H1 (cell line): Measurements from ENCODE around the gene MEGF11. TPM values are rescaled to one million over a fixed set of nuclear protein-coding genes. Genes with fewer than 3 reads are reported as not detected.

Experiments used
- CTCF ChIA-PET: fragments of 300-600 bp; sonication (Branson Sonifier 250); formaldehyde crosslinking; loops from one replicate; lab custom pipeline; 2021; ENCODE audit not compliant: partially characterized antibody; lab: Charles Lee
- POLR2A ChIA-PET: fragments of 300-600 bp; sonication (Branson Sonifier 250); formaldehyde crosslinking; loops from one replicate; lab custom pipeline; 2021; ENCODE audit warnings: inconsistent platforms; ENCODE audit not compliant: partially characterized antibody; lab: Charles Lee
- DNase-seq, 2 experiments: peaks; one replicate each; pipeline versions ENCODE4 v3.0.0 to v3.0.0-alpha.2; 2010 to 2022; ENCODE audit warnings: low spot score in 2 of 2, low read depth in 1 of 2, mixed read lengths in 1 of 2
- FAIRE-seq: peaks from 2 replicates; lab custom pipeline; 2011; peaks lifted over from hg19 to GRCh38; lab: Jason Lieb, UNC
- H2AFZ ChIP-seq: 2 replicates; pipeline ENCODE4 v1.8.1; 2012; ENCODE audit warnings: low read length, inconsistent platforms
- H2AK5ac ChIP-seq: 2 replicates; pipeline ENCODE4 v1.6.1; 2013; ENCODE audit warnings: low read depth, low read length
- H2BK120ac ChIP-seq: replicated peaks from 2 replicates; pipeline ENCODE3; 2013; ENCODE audit warnings: low read depth, low read length, inconsistent platforms
- H2BK12ac ChIP-seq: 2 replicates; pipeline ENCODE4 v1.6.1; 2013; ENCODE audit warnings: low read depth, low read length
- H2BK15ac ChIP-seq: 2 replicates; pipeline ENCODE4 v1.6.1; 2013; ENCODE audit warnings: low read length
- H2BK20ac ChIP-seq: 2 replicates; pipeline ENCODE4 v1.6.1; 2013; ENCODE audit warnings: low read length
- H2BK5ac ChIP-seq: 2 replicates; pipeline ENCODE4 v1.6.1; 2013; ENCODE audit warnings: low read depth, low read length
- H3K14ac ChIP-seq: 2 replicates; pipeline ENCODE4 v1.6.1; 2013; ENCODE audit warnings: inconsistent platforms; ENCODE audit not compliant: insufficient read length
- H3K18ac ChIP-seq: 2 replicates; pipeline ENCODE4 v1.6.1; 2013; ENCODE audit warnings: low read length; ENCODE audit errors: extremely low read depth
- H3K23ac ChIP-seq: 2 replicates; pipeline ENCODE4 v1.6.1; 2013; ENCODE audit warnings: inconsistent platforms; ENCODE audit not compliant: insufficient read length
- H3K23me2 ChIP-seq: 2 replicates; pipeline ENCODE4 v1.6.1; 2013; ENCODE audit warnings: low read depth, low read length
- H3K27ac ChIP-seq: 2 replicates; pipeline ENCODE4 v1.6.1; 2011; ENCODE audit warnings: low read depth, low read length, inconsistent platforms
- H3K27me3 ChIP-seq, 4 experiments: replicated peaks in 1 of 4; 1 replicate in 1 of 4; 2 replicates in 3 of 4; pipeline versions ENCODE4 v1.6.1 to v1.8.1; 2011 to 2013; ENCODE audit warnings: low read length in 3 of 4, mild to moderate bottlenecking in 3 of 4, inconsistent platforms in 2 of 4, mixed read lengths in 2 of 4, moderate library complexity in 1 of 4; ENCODE audit not compliant: control insufficient read depth in 3 of 4, insufficient read depth in 3 of 4; ENCODE audit errors: extremely low read depth in 1 of 4
- H3K36me3 ChIP-seq, 4 experiments: 2 replicates each; pipeline versions ENCODE4 v1.6.1 to v1.8.1; 2011 to 2013; ENCODE audit warnings: mild to moderate bottlenecking in 4 of 4, low read length in 3 of 4, moderate library complexity in 2 of 4, control low read depth in 1 of 4, inconsistent platforms in 1 of 4; ENCODE audit not compliant: insufficient read depth in 4 of 4, control insufficient read depth in 2 of 4
- H3K4ac ChIP-seq: replicated peaks from 2 replicates; pipeline ENCODE3; 2013; ENCODE audit warnings: low read length, low read depth, mixed read lengths, inconsistent platforms; ENCODE audit not compliant: insufficient read length
- H3K4me1 ChIP-seq, 4 experiments: replicated peaks in 1 of 4; 1 replicate in 1 of 4; 2 replicates in 3 of 4; pipeline versions ENCODE4 v1.6.1 to v1.8.1; 2011 to 2013; ENCODE audit warnings: low read length in 3 of 4, inconsistent platforms in 2 of 4, mixed read lengths in 1 of 4; ENCODE audit not compliant: insufficient read depth in 4 of 4, control insufficient read depth in 3 of 4
- H3K4me2 ChIP-seq, 2 experiments: 2 replicates each; pipeline versions ENCODE4 v1.6.1 to v1.8.1; 2011 to 2013; ENCODE audit warnings: low read depth in 2 of 2, low read length in 2 of 2, control low read depth in 1 of 2, inconsistent platforms in 1 of 2, mild to moderate bottlenecking in 1 of 2; ENCODE audit not compliant: insufficient read depth in 1 of 2
- H3K4me3 ChIP-seq, 4 experiments: fragments of 200-600, 300-600 bp in 1 of 4; sonication (generic), shearing (Covaris generic), sonication (Bioruptor Twin) in 1 of 4; 2 replicates each; pipeline versions ENCODE4 v1.5.1 to v1.8.1; 2011 to 2016; ENCODE audit warnings: low read length in 4 of 4, low read depth in 3 of 4, control low read depth in 2 of 4, inconsistent platforms in 2 of 4, mild to moderate bottlenecking in 2 of 4, mixed read lengths in 1 of 4, moderate library complexity in 1 of 4; ENCODE audit not compliant: insufficient read depth in 2 of 4; ENCODE audit errors: extremely low read depth in 1 of 4
- H3K56ac ChIP-seq: replicated peaks from 2 replicates; pipeline ENCODE3; 2013; ENCODE audit warnings: low read depth, mild to moderate bottlenecking, mixed read lengths, low read length, inconsistent platforms; ENCODE audit not compliant: insufficient read length
- H3K79me1 ChIP-seq: 2 replicates; pipeline ENCODE4 v1.6.1; 2013; ENCODE audit warnings: low read depth, low read length, control low read depth
- H3K79me2 ChIP-seq, 2 experiments: 2 replicates each; pipeline versions ENCODE4 v1.6.1 to v1.8.1; 2012 to 2013; ENCODE audit warnings: low read length in 2 of 2, mild to moderate bottlenecking in 2 of 2, inconsistent platforms in 1 of 2; ENCODE audit not compliant: insufficient read depth in 2 of 2, control insufficient read depth in 1 of 2
- H3K9ac ChIP-seq, 4 experiments: replicated peaks in 1 of 4; 1 replicate in 1 of 4; 2 replicates in 3 of 4; pipeline versions ENCODE4 v1.6.1 to v1.8.1; 2011 to 2013; ENCODE audit warnings: low read depth in 3 of 4, low read length in 3 of 4, control low read depth in 2 of 4, mild to moderate bottlenecking in 2 of 4, moderate library complexity in 2 of 4, inconsistent platforms in 1 of 4; ENCODE audit errors: extremely low read depth in 1 of 4
- H3K9me3 ChIP-seq, 2 experiments: 2 replicates each; pipeline versions ENCODE4 v1.6.1 to v1.8.1; 2012 to 2013; ENCODE audit warnings: mild to moderate bottlenecking in 2 of 2, moderate library complexity in 2 of 2, control low read depth in 1 of 2, inconsistent platforms in 1 of 2, low read depth in 1 of 2, low read length in 1 of 2, mixed read lengths in 1 of 2; ENCODE audit not compliant: insufficient read depth in 2 of 2
- H4K20me1 ChIP-seq, 2 experiments: replicated peaks in 1 of 2; 2 replicates each; pipeline versions ENCODE3 to v1.8.1; 2011 to 2013; ENCODE audit warnings: inconsistent platforms in 2 of 2, low read length in 2 of 2, mild to moderate bottlenecking in 1 of 2; ENCODE audit not compliant: insufficient read depth in 2 of 2, control insufficient read depth in 1 of 2
- H4K5ac ChIP-seq: 2 replicates; pipeline ENCODE4 v1.6.1; 2013; ENCODE audit warnings: low read length, low read depth, mixed read lengths, inconsistent platforms; ENCODE audit not compliant: insufficient read length
- H4K8ac ChIP-seq: 2 replicates; pipeline ENCODE4 v1.8.0; 2013; ENCODE audit warnings: mild to moderate bottlenecking, moderate library complexity, low read length, inconsistent platforms; ENCODE audit not compliant: insufficient read depth; ENCODE audit errors: extremely low read depth
- H4K91ac ChIP-seq: replicated peaks from 2 replicates; pipeline ENCODE3; 2013; ENCODE audit warnings: low read length, mixed read lengths, inconsistent platforms; ENCODE audit not compliant: insufficient read length
- ASH2L ChIP-seq: fragments of 200-600, 300-600 bp; sonication (generic); IDR thresholded peaks from one replicate; pipeline ENCODE4 v1.7.1; 2017; ENCODE audit warnings: low read length
- CBX5 ChIP-seq: fragments of 300-800, 300-1000 bp; sonication (generic); IDR thresholded peaks from 2 replicates; pipeline ENCODE4 v1.7.1; 2016; ENCODE audit warnings: antibody characterized with exemption, low read length, low read depth
- HDAC2 ChIP-seq, 2 experiments: fragments of 300-600 bp in 1 of 2; sonication (generic) in 1 of 2; IDR thresholded peaks; 2 replicates each; pipeline ENCODE4 v1.6.1; 2011 to 2012; ENCODE audit warnings: low read depth in 2 of 2, low read length in 2 of 2, mild to moderate bottlenecking in 2 of 2, moderate library complexity in 2 of 2, borderline replicate concordance in 1 of 2, inconsistent platforms in 1 of 2
- HDAC6 ChIP-seq: IDR thresholded peaks from one replicate; pipeline ENCODE4 v1.7.1; 2012; ENCODE audit warnings: low read depth, mild to moderate bottlenecking, inconsistent platforms, low read length, moderate library complexity
- KDM5A ChIP-seq: fragments of 200-600 bp; IDR thresholded peaks from 2 replicates; pipeline ENCODE4 v1.7.1; 2012; ENCODE audit warnings: mild to moderate bottlenecking, low read length, inconsistent platforms, mixed read lengths
- PHF8 ChIP-seq: fragments of 200-600 bp; sonication (generic); conservative IDR thresholded peaks from 2 replicates; pipeline ENCODE4 v1.7.1; 2012; ENCODE audit warnings: low read depth, mild to moderate bottlenecking, inconsistent platforms, low read length, moderate library complexity
- RXRA ChIP-seq: IDR thresholded peaks from 2 replicates; pipeline ENCODE4 v1.6.1; 2011; ENCODE audit warnings: low read depth, mild to moderate bottlenecking, low read length, moderate library complexity; ENCODE audit not compliant: insufficient read depth
- SAP30 ChIP-seq: fragments of 300-600 bp; sonication (generic); IDR thresholded peaks from 2 replicates; pipeline ENCODE4 v1.7.1; 2012; ENCODE audit warnings: low read length, moderate library complexity, mild to moderate bottlenecking, inconsistent platforms; ENCODE audit not compliant: insufficient read depth, insufficient replicate concordance
- SIRT6 ChIP-seq: IDR thresholded peaks from one replicate; pipeline ENCODE4 v1.7.1; 2012; ENCODE audit warnings: low read length, inconsistent platforms
- SIX5 ChIP-seq: IDR thresholded peaks from 2 replicates; pipeline ENCODE4 v1.6.1; 2011; ENCODE audit warnings: mild to moderate bottlenecking, low read depth, low read length
- SP1 ChIP-seq: IDR thresholded peaks from 2 replicates; pipeline ENCODE4 v1.6.1; 2011; ENCODE audit warnings: low read depth, low read length
- SUZ12 ChIP-seq: fragments of 200-600 bp; sonication (generic); IDR thresholded peaks from 2 replicates; pipeline ENCODE4 v1.6.1; 2012; ENCODE audit warnings: mild to moderate bottlenecking, inconsistent platforms, low read length, moderate library complexity, mixed read lengths
- TBP ChIP-seq: IDR thresholded peaks from 2 replicates; pipeline ENCODE4 v1.6.1; 2011; ENCODE audit warnings: low read depth, low read length, improper control_type of control experiment
- ZNF274 ChIP-seq: IDR thresholded peaks from 2 replicates; pipeline ENCODE4 v1.7.0; 2012; ENCODE audit warnings: low read length, borderline replicate concordance; ENCODE audit errors: extremely low read depth
- WGBS, 2 experiments: shearing (Covaris generic) in 1 of 2; methylation state at CpG; one replicate each; pipeline versions ENCODE4 v1.1.6 to v1.1.7; 2013 to 2015; ENCODE audit warnings: low lambda C conversion rate in 2 of 2, mixed read lengths in 2 of 2, inconsistent platforms in 1 of 2, low coverage in 1 of 2, missing lambda C conversion rate in 1 of 2; ENCODE audit not compliant: insufficient replicate concordance in 2 of 2, insufficient coverage in 1 of 2, insufficient read length in 1 of 2; ENCODE audit errors: extremely low coverage in 1 of 2, missing lambda C conversion rate in 1 of 2; 5-methylcytosine and 5-hydroxymethylcytosine counted together
- polyA plus RNA-seq, 7 experiments: library from polyadenylated mRNA; depleted of rRNA in 3 of 7; stranded (reverse) in 5 of 7; unstranded in 2 of 7; fragments of >200 nt in 5 of 7; fragments of 200-250 nt in 2 of 7; gene quantifications; 1 replicate in 5 of 7; 2 replicates in 1 of 7; 4 replicates in 1 of 7; pipeline versions ENCODE4 v1.2.1 to v1.2.3, GENCODE V29; 2011 to 2013; ENCODE audit warnings: missing spikeins in 2 of 7, mixed read lengths in 2 of 7
- total RNA-seq: library from RNA; stranded (reverse); fragmentation: NEBNext Ultra II Directional; extraction: Animal tissue kit (Norgen Biotek cat#: 25700); gene quantifications from 2 replicates; pipeline ENCODE4 v1.2.1, GENCODE V29; 2021

MEGF11 gene
- total and polyA plus RNA-seq, 2 of the 8 experiments (the other 6 are each of a cell fraction or from before 2014, with no cell fraction given): 4.4 to 4.8 TPM

GRCh38 chr15:66294932-66295235 lies 41.3 kb upstream of the MEGF11 start:
- Histone ChIP-seq H3K4me1 (peaks cover 6 to 12% (median 7%) of the 10 kb centered on the region in 4 experiments; a peak in 6 of 7 replicates), H3K27ac (no peak overlapping the region), H3K9me3 (no peaks in the 10 kb centered on the region), H2AFZ (no peak overlapping the region), H2BK120ac (no peak overlapping the region), H3K27me3 (no peaks in the 10 kb centered on the region), H3K4me3 (peak overlapping the region in 1 of 4 experiments; percentile 73; a peak in 2 of 8 replicates), H4K8ac (no peak overlapping the region), H3K36me3 (no peaks in the 10 kb centered on the region), H3K9ac (no peak overlapping the region), H4K91ac (no peak overlapping the region), H3K4ac (no peak overlapping the region), H2BK20ac (no peak overlapping the region), H3K23ac (no peak overlapping the region), H4K20me1 (no peaks in the 10 kb centered on the region), H3K79me2 (peaks cover 0 to 4% of the 10 kb centered on the region in 2 experiments; a peak in 1 of 4 replicates), H2BK12ac (no peak overlapping the region), H3K14ac (no peak overlapping the region), H4K5ac (no peak overlapping the region), H2BK15ac (no peak overlapping the region), H3K18ac (no peak overlapping the region), H3K4me2 (peak overlapping the region; percentile 81 to 88), H2BK5ac (no peak overlapping the region), H3K79me1 (no peaks in the 10 kb centered on the region; the same call in 1 of the 2 replicates), H2AK5ac (no peak overlapping the region), H3K56ac (no peak overlapping the region), H3K23me2 (peaks cover 2% of the 10 kb centered on the region; the same call in 1 of the 2 replicates)
- 39% methylated on average over 3 of the region's 3 CpGs; no CpG with 5 or more reads in 1 of the 2 experiments for WGBS, 2 experiments
- POLR2A ChIA-PET: interaction anchor here (0.8 to 3.4 kb wide), 9 partner anchors 9 to 210 kb away, joined by 3 to 20 read pairs (median 3); partner anchors contain the start of genes SNAPC5, TIPIN and ZWILCH
- FAIRE-seq (no peak), DNase-seq (no peak)
- CTCF ChIA-PET: interaction anchor here (0.5 kb wide), 1 partner anchor 23 kb away, joined by 4 read pairs; no protein-coding TSS in a partner anchor
- no peak for TF ChIP-seq SIRT6
- TF ChIP-seq TBP: no peak
- no peak for TF ChIP-seq CBX5
- TF ChIP-seq KDM5A: no peak
- TF ChIP-seq SP1: no peak
- no peak for TF ChIP-seq HDAC2 (IDR thresholded peaks at IDR 0.05; ENCODE audit: borderline replicate concordance in 1 of 2, low read depth in 2 of 2, low read length in 2 of 2)
- no peak for TF ChIP-seq SAP30
- no peak for TF ChIP-seq ASH2L
- TF ChIP-seq SIX5: no peak
- TF ChIP-seq PHF8: no peak
- TF ChIP-seq HDAC6: no peak
- TF ChIP-seq SUZ12: no peak
- no peak for TF ChIP-seq ZNF274
- TF ChIP-seq RXRA: no peak
